Stimulated activated CD4-positive, alpha-beta T cell treated with anti-CD3 and anti-CD28 coated beads, Interleukin-1b, Interleukin-23, amount 100 ng/mL, for 24 hours (primary cell): ENCODE data around the gene ADI1.
"Not testable (repeated sequence)": the region's sequence is repeated elsewhere in the genome, so short reads cannot be mapped to it uniquely, and the experiment has no call there.

ENCODE experiments used
- DNase-seq, 4 experiments: peaks; one replicate each; pipeline ENCODE4 v3.0.0-alpha.2; 2020; ENCODE audit warnings: low read depth in 4 of 4, low spot score in 1 of 4

ADI1 gene

GRCh38 chr2:3529316-3530025, 10.1 kb upstream of the ADI1 start:
- no peak for DNase-seq

- no peak for DNase-seq
These were observed 8.8 kb upstream of the ADI1 start for GRCh38 chr2:3527886-3528785.

- no peak for DNase-seq
These were observed 7.5 kb upstream of the ADI1 start for GRCh38 chr2:3526871-3527270.

- no peak for DNase-seq
These were observed 4.3 kb upstream of the ADI1 start for GRCh38 chr2:3523551-3524041.

GRCh38 chr2:3522961-3523421, 3.7 kb upstream of the ADI1 start:
- DNase-seq, result no peak

GRCh38 chr2:3520591-3520990, 1.3 kb upstream of the ADI1 start:
- DNase-seq, result no peak

- peak; percentile 93 to 98 (median 96) for DNase-seq
These were observed 656 bp downstream of the ADI1 start for GRCh38 chr2:3518496-3519254.

GRCh38 chr2:3517948-3518495, 1.3 kb downstream of the ADI1 start:
- DNase-seq, result no peak

GRCh38 chr2:3516831-3517230, 2.5 kb downstream of the ADI1 start:
- DNase-seq, result no peak

GRCh38 chr2:3515438-3515837, 3.9 kb downstream of the ADI1 start:
- not testable (repeated sequence) for DNase-seq

GRCh38 chr2:3513026-3513810, 6.1 kb downstream of the ADI1 start:
- DNase-seq, result no peak

- DNase-seq, result no peak
These were observed 7.2 kb downstream of the ADI1 start for GRCh38 chr2:3512086-3512485.

- no peak for DNase-seq
These were observed 13.6 kb downstream of the ADI1 start for GRCh38 chr2:3505771-3506170.

- DNase-seq, result no peak
These were observed 14.6 kb downstream of the ADI1 start for GRCh38 chr2:3504741-3505140.

GRCh38 chr2:3503483-3503882, 15.8 kb downstream of the ADI1 start:
- DNase-seq, result no peak

- no peak for DNase-seq
These were observed 16.3 kb downstream of the ADI1 start for GRCh38 chr2:3503046-3503445.

- no peak for DNase-seq
These were observed 18.9 kb downstream of the ADI1 start for GRCh38 chr2:3500326-3500899.

- DNase-seq, result no peak
These were observed 20.4 kb downstream of the ADI1 start for GRCh38 chr2:3498783-3499394.

GRCh38 chr2:3496708-3497080, 22.6 kb downstream of the ADI1 start:
- not testable (repeated sequence) for DNase-seq
